GM21423 (cell line): Measurements from ENCODE around the gene TRIM63.

Source experiments
- ATAC-seq: cut with Tn5 transposase; IDR thresholded peaks from one replicate; pipeline ENCODE4 v1.9.1; 2021; ENCODE audit warnings: mild to moderate bottlenecking, moderate library complexity; ENCODE audit not compliant: unreplicated experiment

Gene TRIM63

GRCh38 chr1:26089125-26089524 is 21.7 kb upstream of the TRIM63 start:
- ATAC-seq = no peak

DNA sequence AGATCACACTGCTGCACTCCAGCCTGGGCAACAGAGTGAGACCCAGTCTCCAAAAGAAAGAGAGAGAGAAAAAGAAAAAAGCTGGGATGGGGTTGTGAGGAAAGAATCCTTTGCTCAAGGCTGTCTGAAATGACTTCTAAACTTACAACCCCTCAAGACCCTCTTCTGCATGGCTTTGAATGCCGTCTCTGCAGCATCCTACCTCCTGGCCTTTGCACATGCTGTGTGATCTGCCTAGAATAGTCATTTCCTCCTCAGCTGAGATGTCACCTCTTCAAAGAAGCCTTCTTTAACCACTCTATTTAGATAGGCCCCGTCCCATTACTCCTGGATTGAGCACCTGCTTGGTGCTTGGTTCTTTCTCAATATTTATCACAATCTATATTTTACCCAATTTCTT is 17.4 kb upstream of the TRIM63 start:
- no peak for ATAC-seq

GRCh38 chr1:26084091-26084561 is 16.7 kb upstream of the TRIM63 start:
- ATAC-seq = no peak

DNA sequence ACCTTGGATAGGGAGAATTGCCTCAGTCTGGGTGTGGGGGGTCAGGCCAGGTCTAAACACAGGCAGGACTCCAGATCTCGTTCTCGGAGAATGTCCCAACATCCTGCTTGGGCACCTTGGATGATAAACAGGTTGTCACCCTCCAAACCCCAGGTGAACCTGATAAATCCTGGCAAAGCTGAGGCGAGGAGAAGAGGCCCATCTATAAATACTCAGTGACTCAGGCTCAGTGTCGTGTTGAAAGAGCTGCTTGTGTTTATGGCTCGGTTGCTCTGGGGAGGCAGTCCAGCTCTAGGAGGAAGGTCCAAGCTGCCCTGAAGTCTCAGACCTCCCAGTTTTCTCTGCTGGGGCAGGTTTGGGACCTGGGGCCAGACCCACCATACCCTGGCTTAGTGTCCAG is 15.8 kb upstream of the TRIM63 start:
- no peak for ATAC-seq

GRCh38 chr1:26082020-26082350 is 14.6 kb upstream of the TRIM63 start:
- ATAC-seq = no peak

- no peak for ATAC-seq
These were observed 14.0 kb upstream of the TRIM63 start for GRCh38 chr1:26081267-26082019.

DNA sequence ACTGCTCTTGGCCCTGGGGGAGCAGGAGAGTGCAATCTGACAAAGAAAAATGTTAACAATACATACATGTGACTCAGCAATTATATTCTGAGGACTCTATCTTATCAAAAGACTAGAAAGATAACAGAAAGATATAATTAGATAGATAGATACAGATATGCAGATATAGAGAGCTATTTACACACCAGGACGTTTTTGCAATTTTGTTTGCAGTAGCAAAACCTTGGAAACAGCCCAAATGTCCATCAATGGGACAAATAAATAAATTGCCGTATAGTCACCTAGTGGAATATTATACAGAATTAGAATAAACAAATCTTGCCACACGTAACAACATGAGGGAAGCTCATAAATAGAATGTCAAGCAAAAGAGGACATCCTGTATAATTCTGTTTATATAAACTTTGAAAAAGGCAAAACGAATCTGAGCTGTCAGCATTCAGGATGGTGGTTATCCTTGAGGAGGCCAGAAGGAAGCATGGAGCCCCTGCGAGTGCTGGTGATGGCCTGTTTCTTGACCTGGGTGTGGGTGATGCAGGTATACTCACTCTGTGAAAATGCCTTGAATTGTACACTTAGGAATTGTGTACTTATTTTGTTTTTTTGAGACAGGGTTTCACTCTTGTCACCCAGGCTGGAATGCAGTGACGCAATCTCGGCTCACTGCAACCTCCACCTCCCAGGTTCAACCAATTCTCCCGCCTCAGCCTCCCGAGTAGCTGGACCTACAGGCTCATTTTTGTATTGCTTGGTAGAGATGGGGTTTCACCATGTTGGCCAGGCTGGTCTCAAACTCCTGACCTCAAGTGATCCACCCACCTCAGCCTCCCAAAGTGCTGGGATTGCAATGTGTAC is 12.8 kb upstream of the TRIM63 start:
- ATAC-seq = no peak

- ATAC-seq = no peak
These were observed 11.7 kb upstream of the TRIM63 start for GRCh38 chr1:26079178-26079563.

- ATAC-seq = no peak
These were observed 11.1 kb upstream of the TRIM63 start for GRCh38 chr1:26078286-26079177.

DNA sequence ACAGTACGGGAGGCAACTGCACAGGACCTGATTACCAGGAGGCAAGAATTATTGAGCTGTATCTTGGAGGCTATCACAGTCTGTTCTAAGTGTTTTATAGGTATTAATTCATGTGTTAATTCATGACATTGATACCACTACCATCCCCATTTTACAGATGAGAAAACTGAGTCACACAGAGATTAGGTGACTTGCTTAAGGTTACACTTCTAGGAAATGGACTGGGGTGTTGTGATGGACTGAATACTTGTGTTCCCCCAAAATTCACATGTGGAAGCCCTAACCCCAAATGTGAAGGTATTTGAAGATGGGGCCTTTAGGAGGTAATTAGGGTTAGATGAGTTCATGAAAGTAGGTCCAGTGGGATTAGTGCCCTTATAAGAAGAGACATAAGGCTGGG is 10.1 kb upstream of the TRIM63 start:
- ATAC-seq = no peak

GRCh38 chr1:26075421-26076144 is 8.2 kb upstream of the TRIM63 start:
- ATAC-seq = no peak

- ATAC-seq = no peak
These were observed 4.9 kb upstream of the TRIM63 start for GRCh38 chr1:26072305-26072704.

DNA sequence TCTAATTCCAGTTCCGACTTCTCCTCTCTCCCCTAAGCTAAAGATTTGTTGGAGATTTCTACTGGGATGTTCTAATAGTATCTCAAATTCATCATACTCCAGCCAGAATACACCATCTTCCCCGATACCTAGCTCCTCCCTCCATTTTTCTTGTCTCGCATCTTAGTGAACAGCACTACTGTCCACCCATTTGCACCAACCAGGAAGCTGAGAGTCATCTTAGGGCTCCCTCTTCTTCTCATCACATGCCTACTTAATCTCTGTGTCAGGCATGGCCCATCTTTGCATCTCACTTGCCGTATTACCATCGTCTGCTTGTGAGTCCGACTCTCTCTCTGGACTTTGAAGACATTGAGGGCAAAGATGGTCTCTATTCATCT is 3.5 kb upstream of the TRIM63 start:
- ATAC-seq = no peak

DNA sequence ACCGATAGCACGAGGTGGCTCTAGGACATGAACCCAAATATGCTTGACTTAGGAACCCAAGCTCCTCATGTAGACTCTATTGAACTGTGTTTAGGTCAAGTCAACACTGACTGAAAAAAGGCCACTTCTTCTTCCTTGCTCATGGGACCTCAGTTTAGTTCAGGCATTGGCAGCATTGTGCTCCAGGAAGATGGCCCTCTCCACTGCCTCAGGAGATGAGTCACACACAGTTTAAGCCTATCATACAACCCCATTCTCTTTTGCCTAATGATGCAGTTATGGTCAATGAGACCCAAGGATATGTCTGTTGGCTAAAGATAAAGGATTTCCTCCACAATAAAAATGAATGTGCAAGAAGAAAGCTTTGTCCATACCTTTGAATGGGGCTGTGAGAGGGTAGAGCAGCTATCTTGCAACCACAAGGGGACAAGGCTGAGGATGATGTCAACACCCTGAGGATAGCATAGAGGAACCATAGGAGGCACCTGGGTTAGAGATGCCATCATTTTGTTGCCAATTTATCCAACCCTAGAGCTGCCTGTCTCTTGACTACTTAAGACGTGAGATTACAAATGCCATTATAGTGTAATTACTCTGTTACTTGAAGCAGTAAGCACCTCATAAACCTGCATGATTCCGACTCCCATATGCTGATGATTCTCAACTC is 3.0 kb upstream of the TRIM63 start:
- ATAC-seq = no peak

DNA sequence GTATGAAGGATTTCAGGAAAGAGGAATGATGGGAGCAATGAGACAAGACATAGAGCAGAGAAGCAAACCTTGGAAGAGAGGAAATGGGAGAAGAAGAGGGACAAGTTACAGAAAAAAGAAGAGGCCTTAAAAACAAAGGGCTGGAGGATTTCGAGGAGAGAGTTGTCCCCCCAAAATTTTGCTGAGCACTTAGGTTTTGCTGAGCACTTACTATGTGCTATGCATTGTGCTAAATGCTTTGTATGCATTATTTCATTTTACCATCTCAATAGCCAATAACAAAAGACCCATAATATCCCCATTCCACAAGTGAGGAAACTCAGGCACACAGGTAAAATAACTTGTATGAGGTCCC is 2.5 kb upstream of the TRIM63 start:
- no peak for ATAC-seq

- ATAC-seq = no peak
These were observed 573 bp downstream of the TRIM63 start for GRCh38 chr1:26066857-26067256.

DNA sequence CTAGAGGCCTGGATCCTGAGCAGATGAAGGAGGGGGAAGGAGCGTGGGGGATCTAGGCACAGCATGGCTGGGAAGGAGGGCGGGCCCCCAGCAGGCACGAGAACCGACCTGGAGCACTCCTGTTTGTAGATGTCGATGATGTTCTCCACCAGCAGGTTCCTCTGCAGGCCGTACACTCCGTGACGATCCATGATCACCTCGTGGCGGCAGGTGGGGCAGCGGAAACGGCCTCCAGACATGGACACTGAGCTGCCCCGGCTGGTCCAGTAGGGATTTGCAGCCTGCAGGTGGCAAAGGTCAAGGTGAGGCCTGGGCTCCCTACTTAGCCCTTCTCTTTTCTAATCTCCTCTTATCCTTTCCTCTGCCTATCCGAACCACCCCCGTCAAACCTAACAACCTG is 1.3 kb downstream of the TRIM63 start:
- ATAC-seq = no peak

DNA sequence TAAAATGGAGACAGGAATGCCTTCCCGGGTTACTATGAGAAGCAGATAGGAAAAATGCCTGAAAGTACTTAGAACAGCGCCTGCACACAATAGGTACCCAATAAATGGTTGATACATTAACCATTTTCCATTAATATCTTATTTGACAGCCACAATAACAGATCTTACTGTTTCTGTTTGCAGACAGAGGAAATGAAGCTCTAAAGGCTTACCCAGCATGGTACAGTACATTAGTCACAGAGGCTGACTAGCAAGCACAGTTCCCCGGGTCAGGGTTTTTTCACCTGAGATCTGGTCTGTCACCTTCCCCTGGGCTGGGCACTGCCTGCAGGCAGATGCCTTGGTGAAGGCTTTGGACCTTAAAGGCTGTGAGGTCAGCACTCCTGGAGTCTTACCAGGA is 2.9 kb downstream of the TRIM63 start:
- ATAC-seq = no peak

DNA sequence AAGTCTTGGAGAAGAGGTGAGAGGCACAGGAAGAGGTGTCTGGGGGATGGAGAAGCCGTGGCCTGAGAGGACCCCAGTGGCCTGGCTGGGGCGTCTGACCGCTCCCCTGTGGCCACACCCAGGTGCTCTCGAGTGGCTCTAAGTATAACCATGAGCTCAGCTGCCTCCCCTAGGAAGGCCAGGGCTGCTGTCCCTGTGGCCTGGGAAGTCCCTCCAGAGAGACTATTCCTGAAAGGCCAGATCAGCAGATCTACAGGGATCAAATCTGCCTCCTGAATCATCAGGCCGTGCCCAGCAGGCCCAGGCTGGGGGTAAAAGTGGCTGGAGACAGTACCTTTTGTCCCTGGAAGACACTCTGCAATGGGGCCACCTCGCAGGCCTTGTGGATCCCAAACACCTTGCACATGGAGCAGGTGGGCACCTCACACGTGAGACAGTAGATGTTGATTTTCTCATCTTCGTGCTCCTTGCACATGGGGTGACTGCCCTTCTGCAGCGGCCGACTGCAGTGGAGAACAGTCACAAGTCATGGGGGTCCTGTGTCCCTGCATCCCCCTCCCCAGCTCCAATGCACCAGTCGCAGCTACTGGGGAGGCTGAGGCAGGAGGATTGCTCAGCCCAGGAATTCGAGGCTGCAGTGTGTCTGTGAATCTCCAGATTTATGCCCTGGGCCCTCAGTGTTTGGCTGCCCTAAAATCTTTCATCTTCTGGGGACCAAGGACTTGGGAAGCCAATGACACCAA is 6.4 kb downstream of the TRIM63 start:
- no peak for ATAC-seq

- ATAC-seq = no peak
These were observed 7.5 kb downstream of the TRIM63 start for GRCh38 chr1:26059906-26060305.
